SK-N-SH treated with all-trans-retinoic acid at 6 μM for 48 hours (cell line): Measurements from ENCODE around the gene NOL9.

Experiments
- ARNTL ChIP-seq: fragments of 450-650 bp; formaldehyde crosslinking; IDR thresholded peaks from 2 replicates; pipeline ENCODE4 v1.5.0; 2020; ENCODE audit warnings: low read depth, mild to moderate bottlenecking, moderate library complexity, borderline replicate concordance
- CSRNP3 ChIP-seq: fragments of 250-450 bp; sonication (Bioruptor Pico); IDR thresholded peaks from 2 replicates; pipeline ENCODE4 v1.5.1; 2021; ENCODE audit warnings: mild to moderate bottlenecking, moderate library complexity
- GLIS3 ChIP-seq: fragments of 250-450 bp; sonication (Bioruptor Pico); IDR thresholded peaks from 2 replicates; pipeline ENCODE4 v1.5.0; 2020; ENCODE audit warnings: mild to moderate bottlenecking, moderate library complexity
- ISL1 ChIP-seq: fragments of 250-450 bp; sonication (Bioruptor Pico); IDR thresholded peaks from 2 replicates; pipeline ENCODE4 v2.1.2; 2022; ENCODE audit warnings: mild to moderate bottlenecking, moderate library complexity
- OSR1 ChIP-seq: fragments of 250-450 bp; sonication (Bioruptor Pico); IDR thresholded peaks from 2 replicates; pipeline ENCODE4 v1.8.0; 2022; ENCODE audit warnings: moderate library complexity, mild to moderate bottlenecking, inconsistent platforms
- PATZ1 ChIP-seq: fragments of 250-450 bp; sonication (Bioruptor Pico); IDR thresholded peaks from 2 replicates; pipeline ENCODE4 v1.8.0; 2020; ENCODE audit warnings: mild to moderate bottlenecking, moderate library complexity, borderline replicate concordance
- POU6F1 ChIP-seq: fragments of 250-450 bp; sonication (Bioruptor Pico); IDR thresholded peaks from 2 replicates; pipeline ENCODE4 v1.8.0; 2021; ENCODE audit warnings: low read depth, mild to moderate bottlenecking, moderate library complexity, borderline replicate concordance
- RARB ChIP-seq: fragments of 250-450 bp; sonication (Bioruptor Pico); IDR thresholded peaks from 2 replicates; pipeline ENCODE4 v1.8.0; 2021; ENCODE audit warnings: mild to moderate bottlenecking, moderate library complexity
- TCF4 ChIP-seq: fragments of 250-450 bp; sonication (Bioruptor Pico); IDR thresholded peaks from 2 replicates; pipeline ENCODE4 v1.8.0; 2021; ENCODE audit warnings: mild to moderate bottlenecking, moderate library complexity, borderline replicate concordance
- ZFP3 ChIP-seq: fragments of 250-450 bp; sonication (Bioruptor Pico); IDR thresholded peaks from 2 replicates; pipeline ENCODE4 v1.5.0; 2020; ENCODE audit warnings: mild to moderate bottlenecking, moderate library complexity
- ZFP30 ChIP-seq: fragments of 450-650 bp; formaldehyde crosslinking; IDR thresholded peaks from 2 replicates; pipeline ENCODE4 v1.5.0; 2022; ENCODE audit warnings: mild to moderate bottlenecking, moderate library complexity
- ZNF565 ChIP-seq: fragments of 450-650 bp; formaldehyde crosslinking; conservative IDR thresholded peaks from 2 replicates; pipeline ENCODE4 v1.5.0; 2020; ENCODE audit warnings: low read depth, mild to moderate bottlenecking, moderate library complexity

- TF ChIP-seq TCF4 (CRISPR knock-in tag) (no peak), ZNF565 (CRISPR knock-in tag) (no peak), CSRNP3 (CRISPR knock-in tag) (no peak), RARB (CRISPR knock-in tag) (no peak), ZFP30 (no peak), GLIS3 (CRISPR knock-in tag) (no peak), POU6F1 (no peak), PATZ1 (CRISPR knock-in tag) (no peak), ISL1 (CRISPR knock-in tag) (no peak), OSR1 (no peak), ZFP3 (CRISPR knock-in tag) (no peak), ARNTL (no peak)
These were observed 53.0 kb downstream of the NOL9 start for GRCh38 chr1:6501279-6501813.
